Suppressor macrophage treated with lipopolysaccharide for 1 hour (primary cell): ENCODE measurements around the gene ASIC2.
"Not testable (repeated sequence)": the region's sequence is repeated elsewhere in the genome, so short reads cannot be mapped to it uniquely, and the experiment has no call there.

ENCODE experiments used
- DNase-seq, 3 donors: peaks; one replicate each; pipeline ENCODE4 v3.0.0-alpha.2; 2020 to 2022

ASIC2 gene

GRCh38 chr17:33015716-33016346 is 277.3 kb downstream of the ASIC2 start:
- DNase-seq: no peak

- no peak for DNase-seq
Observed at GRCh38 chr17:33014751-33015150, 278.3 kb downstream of the ASIC2 start.

DNA sequence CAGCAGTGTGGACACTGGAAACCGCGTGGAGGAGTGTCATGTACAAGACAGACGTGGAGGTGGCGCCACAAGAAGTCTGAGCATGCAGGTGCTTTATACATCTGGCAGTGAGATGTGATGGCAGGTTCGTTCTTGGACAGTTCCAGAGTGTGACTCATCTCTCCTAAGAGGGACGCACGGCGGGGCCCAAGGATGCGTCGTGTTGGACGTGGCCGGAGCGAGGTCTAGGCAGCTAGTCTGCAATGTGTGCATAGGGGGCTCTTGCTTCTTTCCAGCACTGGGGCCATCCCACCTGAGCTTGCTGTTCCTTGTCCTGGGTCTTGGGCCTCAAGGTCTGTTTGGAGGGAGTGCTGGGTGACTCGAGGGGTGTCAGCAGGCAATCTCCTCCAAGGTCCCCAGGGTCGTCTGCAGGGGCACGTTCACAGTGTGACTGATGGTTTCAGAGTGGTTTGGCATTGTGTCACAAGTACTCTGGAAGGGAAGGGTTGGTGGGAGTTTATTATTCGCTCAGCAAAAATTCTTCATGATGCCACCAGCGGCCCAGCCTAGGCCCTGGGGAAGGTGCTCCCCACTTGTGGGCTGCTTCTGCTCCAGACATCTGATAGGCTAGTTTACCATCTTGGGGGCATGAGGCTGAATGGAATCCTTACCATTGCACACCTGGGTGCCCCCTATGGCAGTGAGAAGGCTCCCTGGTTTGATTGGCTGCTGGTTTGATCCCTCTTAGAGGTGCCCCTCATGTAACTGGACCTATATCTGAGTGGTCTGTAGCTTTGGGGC is 279.3 kb downstream of the ASIC2 start:
- no peak for DNase-seq

DNA sequence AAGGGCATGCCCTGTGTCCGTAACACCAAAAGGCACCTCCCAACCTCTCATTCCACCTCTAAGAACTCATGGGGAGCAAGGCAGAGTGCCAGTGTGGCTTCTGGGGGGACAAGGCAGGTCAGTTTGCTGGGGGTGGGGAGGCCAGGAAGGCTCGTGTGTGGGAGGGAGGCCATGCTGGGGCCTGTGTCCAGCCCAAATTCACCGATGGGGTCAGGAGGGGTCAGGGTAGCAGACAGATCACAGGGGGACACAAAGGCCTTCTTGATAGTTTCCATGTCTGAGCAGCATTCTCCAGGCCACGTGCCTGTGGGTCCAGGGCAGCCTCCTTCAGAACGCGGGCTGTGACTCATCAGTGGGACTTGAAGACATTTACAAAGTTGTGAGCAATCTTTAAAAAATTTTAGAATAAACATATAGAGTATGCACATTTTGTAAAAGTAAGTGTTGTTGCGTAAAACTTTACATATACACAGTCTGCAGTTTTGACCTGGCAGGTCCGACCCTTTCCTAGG is 280.5 kb downstream of the ASIC2 start:
- DNase-seq: no peak

DNA sequence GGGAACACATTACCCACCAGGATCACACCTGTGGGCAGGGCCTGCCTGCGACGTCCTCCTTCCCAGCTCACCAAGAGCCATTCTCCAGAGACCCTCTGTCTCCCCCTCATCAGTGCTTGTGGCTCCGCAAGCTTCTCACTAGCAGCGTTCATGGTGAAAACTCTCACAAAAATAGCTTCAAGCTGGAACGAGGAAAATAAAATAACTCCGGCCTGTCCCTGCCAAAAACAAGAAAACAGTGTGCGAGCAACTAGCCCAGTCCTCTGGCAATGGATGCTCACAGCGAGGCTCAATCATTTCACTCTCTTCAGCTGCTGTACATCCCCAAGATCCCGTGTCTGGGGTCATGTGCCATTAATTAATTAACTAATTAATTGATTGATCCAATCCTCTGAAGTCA is 283.5 kb downstream of the ASIC2 start:
- DNase-seq: no peak

DNA sequence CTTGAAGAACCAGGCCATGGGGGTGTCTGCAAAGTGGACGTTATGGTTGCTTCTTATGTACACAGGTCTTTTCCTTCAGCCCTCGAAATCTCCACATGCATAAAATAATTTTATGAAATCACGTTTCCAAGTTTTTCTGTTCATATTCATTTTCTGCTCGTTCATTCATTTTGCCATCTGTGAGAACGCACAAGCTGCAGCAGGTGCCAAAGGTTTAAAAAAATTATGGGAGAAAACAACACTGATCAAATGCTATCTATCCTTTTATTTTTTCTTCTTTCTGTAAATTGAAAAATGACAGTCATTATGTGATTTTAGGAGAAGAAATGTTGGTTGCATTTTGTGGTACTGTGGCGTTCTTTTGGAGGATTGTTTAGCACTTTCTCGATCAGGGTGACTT is 285.9 kb downstream of the ASIC2 start:
- DNase-seq: no peak

GRCh38 chr17:33002246-33002645 is 290.8 kb downstream of the ASIC2 start:
- no peak for DNase-seq

GRCh38 chr17:32998887-32999228 is 294.2 kb downstream of the ASIC2 start:
- peak; percentile 68 to 81 (median 73) for DNase-seq

- peak; percentile 65 to 86 (median 80) for DNase-seq
Observed at GRCh38 chr17:32998111-32998886, 294.8 kb downstream of the ASIC2 start.

GRCh38 chr17:32995416-32996045 is 297.6 kb downstream of the ASIC2 start:
- no peak for DNase-seq

- DNase-seq: no peak
Observed at GRCh38 chr17:32993977-32994376, 299.1 kb downstream of the ASIC2 start.

- no peak for DNase-seq
Observed at GRCh38 chr17:32992321-32993033, 300.6 kb downstream of the ASIC2 start.

- no peak for DNase-seq
Observed at GRCh38 chr17:32988481-32989101, 304.5 kb downstream of the ASIC2 start.

- not testable (repeated sequence) for DNase-seq
Observed at GRCh38 chr17:32987868-32988267, 305.2 kb downstream of the ASIC2 start.

DNA sequence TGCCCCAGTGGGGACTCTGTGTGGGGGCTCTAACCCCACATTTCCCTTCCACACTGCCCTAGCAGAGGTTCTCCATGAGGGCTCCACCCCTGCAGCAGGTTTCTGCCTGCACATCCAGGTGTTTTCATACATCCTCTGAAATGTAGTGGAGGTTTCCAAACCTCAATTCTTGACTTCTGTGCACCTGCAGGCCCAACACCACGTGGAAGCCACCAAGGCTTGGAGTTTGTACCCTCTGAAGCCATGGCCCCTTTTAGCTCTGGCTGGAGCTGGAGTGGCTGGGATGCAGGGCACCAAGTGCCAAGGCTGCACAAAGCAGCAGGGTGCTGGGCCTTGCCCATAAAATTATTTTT is 305.7 kb downstream of the ASIC2 start:
- not testable (repeated sequence) for DNase-seq

DNA sequence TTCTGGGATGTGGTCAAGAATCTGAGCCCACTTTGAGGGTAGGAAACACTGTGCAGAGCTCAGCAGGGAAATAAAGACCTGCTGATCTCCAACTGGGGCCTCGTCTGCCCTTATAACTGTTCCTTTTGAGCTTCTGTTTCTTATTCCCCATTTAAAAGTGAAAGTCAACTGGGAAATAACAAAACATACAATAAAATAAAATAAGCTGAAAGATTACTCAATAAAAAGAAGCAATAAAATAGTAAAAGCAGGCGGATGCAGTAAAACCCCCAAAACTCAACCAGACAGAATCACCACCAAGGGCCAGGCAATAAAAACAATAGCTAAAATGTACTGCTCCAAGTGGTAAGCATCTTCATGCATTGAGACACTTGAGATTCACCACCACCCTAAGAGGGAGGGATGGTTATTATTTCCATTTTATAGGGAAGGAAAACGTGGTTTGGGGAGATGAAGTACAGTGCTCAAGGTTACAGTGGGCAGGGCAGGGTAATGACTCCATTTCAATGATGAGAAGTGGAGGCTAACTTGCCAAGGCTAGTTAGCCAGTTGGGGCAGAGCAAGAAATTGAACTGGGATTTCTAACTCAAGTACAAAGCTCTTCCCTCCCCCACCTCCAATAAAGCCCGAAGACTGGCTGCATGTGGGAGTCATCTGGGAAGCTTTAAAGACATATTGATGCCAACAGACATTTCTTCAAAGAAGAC is 307.9 kb downstream of the ASIC2 start:
- DNase-seq: no peak

- DNase-seq: not testable (repeated sequence)
Observed at GRCh38 chr17:32981611-32982010, 311.5 kb downstream of the ASIC2 start.

DNA sequence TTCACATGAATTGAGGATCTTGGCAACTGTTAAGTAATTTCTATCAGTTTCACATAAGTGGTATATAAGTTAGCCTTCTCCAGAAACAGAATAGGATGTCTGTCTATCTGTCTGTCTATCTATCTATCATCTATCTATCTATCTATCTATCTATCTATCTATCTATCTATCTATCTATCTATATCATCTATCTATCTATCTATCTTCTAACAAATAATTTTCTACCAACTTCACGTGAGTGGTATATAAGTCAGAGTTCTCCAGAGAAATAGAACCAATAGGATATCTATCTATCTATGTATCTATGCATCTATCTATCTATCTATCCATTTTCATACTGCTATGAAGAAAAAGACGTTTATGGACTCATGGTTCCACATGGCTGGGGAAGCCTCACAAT is 312.9 kb downstream of the ASIC2 start:
- no peak for DNase-seq

DNA sequence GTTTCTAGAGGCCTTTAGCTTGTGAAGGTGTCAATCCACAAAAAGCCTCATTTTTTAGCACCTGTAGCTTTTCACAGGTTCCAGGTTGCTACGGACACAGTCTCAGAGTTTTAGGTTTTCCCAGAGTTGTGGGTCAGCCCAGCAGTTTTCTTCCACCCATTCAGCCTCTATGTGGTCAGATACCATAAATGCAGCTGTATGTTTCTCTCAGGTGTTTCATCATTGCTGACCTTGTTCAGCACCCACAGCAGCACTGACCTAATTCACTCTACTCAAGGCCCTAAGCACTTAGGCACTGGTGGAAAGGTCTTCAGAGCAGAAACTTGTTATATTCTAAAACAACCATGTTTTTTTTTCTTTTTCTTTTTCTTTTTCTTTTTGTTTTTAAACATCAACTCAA is 316.5 kb downstream of the ASIC2 start:
- DNase-seq: no peak

- no peak for DNase-seq
Observed at GRCh38 chr17:32976131-32976530, 317.0 kb downstream of the ASIC2 start.

- no peak for DNase-seq
Observed at GRCh38 chr17:32971171-32971570, 321.9 kb downstream of the ASIC2 start.
